ENCODE measurements around the gene SLC26A2. TPM values are rescaled to one million over a fixed set of nuclear protein-coding genes. Genes with fewer than 3 reads are reported as not detected.

SLC26A2 gene
- polyA plus RNA-seq, 1 experiment, result 9.7 TPM

- Histone ChIP-seq H3K27ac (ENCODE audit: low read depth, low read length) (no peak overlapping the region), H3K27me3 (ENCODE audit: control insufficient read depth, insufficient read depth, low read length) (no peaks in the 10 kb centered on the region), H3K9me3 (ENCODE audit: control insufficient read depth, insufficient read depth, low read length) (no peaks in the 10 kb centered on the region), H3K4me3 (ENCODE audit: low read depth, low read length) (no peak overlapping the region)
- TF ChIP-seq, protein P1, sequence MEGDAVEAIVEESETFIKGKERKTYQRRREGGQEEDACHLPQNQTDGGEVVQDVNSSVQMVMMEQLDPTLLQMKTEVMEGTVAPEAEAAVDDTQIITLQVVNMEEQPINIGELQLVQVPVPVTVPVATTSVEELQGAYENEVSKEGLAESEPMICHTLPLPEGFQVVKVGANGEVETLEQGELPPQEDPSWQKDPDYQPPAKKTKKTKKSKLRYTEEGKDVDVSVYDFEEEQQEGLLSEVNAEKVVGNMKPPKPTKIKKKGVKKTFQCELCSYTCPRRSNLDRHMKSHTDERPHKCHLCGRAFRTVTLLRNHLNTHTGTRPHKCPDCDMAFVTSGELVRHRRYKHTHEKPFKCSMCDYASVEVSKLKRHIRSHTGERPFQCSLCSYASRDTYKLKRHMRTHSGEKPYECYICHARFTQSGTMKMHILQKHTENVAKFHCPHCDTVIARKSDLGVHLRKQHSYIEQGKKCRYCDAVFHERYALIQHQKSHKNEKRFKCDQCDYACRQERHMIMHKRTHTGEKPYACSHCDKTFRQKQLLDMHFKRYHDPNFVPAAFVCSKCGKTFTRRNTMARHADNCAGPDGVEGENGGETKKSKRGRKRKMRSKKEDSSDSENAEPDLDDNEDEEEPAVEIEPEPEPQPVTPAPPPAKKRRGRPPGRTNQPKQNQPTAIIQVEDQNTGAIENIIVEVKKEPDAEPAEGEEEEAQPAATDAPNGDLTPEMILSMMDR (IDR thresholded peaks at IDR 0.05; ENCODE audit: low read depth, low read length), result no peak
- ChIA-PET CTCF (interaction anchor here (0.8 to 2.5 kb wide), 4 partner anchors 16 to 370 kb away, joined by 3 to 13 read pairs (median 7); no protein-coding TSS in a partner anchor), POLR2A (no interaction called here)
- no peak for DNase-seq (ENCODE audit: low read depth, low spot score)
These were observed 45.8 kb downstream of the SLC26A2 start for GRCh38 chr5:150006318-150006717.

DNA sequence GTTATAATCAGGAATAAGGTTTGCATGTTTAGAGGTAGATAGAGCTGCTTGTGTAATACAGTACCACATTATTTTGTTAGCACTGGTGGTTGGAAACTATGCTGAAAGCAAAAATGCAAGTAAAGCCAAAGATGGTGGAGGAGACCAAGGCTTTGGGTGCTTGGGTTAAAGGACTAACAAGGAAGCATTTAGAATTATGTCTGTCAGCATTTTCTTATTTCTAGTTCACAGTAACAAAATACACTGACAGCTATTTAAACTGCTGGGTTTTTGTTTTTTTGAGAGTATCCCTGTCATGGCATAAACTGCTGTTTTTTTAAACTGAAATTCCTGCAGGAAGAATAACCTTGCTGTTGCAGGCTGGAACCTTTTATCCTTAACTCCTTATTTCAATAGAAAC, 46.5 kb downstream of the SLC26A2 start:
- TF ChIP-seq, protein P1 (IDR thresholded peaks at IDR 0.05; ENCODE audit: low read depth, low read length), result no peak
- no peak overlapping the region for H3K4me3 ChIP-seq (ENCODE audit: low read depth, low read length)
- no peak for DNase-seq (ENCODE audit: low read depth, low spot score)
- no peaks in the 10 kb centered on the region for H3K9me3 ChIP-seq (ENCODE audit: control insufficient read depth, insufficient read depth, low read length)
- no peak overlapping the region for H3K27ac ChIP-seq (ENCODE audit: low read depth, low read length)
- no peaks in the 10 kb centered on the region for H3K27me3 ChIP-seq (ENCODE audit: control insufficient read depth, insufficient read depth, low read length)
- ChIA-PET CTCF (interaction anchor here (2.0 to 2.5 kb wide), 2 partner anchors 16 to 154 kb away, joined by 10 to 13 read pairs; no protein-coding TSS in a partner anchor), POLR2A (no interaction called here)

DNA sequence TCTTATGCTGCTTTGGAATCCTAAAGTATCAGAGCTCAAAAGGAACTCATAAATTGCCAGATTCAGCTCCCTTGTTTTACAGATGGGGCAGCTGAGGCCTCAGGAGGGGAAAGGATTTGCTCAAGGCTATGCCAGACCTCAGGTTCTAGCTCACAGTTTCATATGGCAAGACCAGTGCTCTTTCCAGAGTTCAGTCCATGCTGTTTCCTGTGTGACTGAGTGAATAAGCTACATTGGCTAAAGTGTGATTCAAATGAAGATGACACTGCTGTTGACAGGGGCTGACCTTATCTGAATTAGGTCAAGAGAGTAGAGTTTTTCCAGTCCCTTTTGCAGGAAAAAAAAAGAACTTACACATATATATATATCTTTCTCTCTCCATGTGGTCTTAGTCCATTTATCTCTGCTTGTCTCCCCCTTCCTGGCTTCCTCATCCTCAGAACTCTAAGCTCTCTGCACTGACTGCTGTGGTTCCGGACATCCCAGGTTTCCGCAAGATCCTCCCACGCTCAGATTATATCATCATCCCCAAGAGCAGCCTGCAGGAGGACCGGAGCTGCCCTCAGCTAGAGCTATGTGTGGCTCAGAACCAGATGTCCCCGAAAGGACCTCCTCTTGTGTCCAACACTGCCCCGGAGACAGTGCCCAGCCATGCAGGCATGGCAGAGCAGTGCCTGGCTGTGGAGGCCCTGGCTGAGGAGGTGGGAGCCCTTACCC, 49.3 kb downstream of the SLC26A2 start:
- DNase-seq (ENCODE audit: low read depth, low spot score), result no peak
- no peaks in the 10 kb centered on the region for H3K27me3 ChIP-seq (ENCODE audit: control insufficient read depth, insufficient read depth, low read length)
- H3K9me3 ChIP-seq (ENCODE audit: control insufficient read depth, insufficient read depth, low read length), result peaks cover 2% of the 10 kb centered on the region; the same call in 1 of the 2 replicates
- no peak overlapping the region for H3K4me3 ChIP-seq (ENCODE audit: low read depth, low read length)
- no peak overlapping the region for H3K27ac ChIP-seq (ENCODE audit: low read depth, low read length)
- POLR2A ChIA-PET, result no interaction called here
- TF ChIP-seq, protein P1 (IDR thresholded peaks at IDR 0.05; ENCODE audit: low read depth, low read length), result no peak
- CTCF ChIA-PET, result no interaction called here

- TF ChIP-seq, protein P1 (IDR thresholded peaks at IDR 0.05; ENCODE audit: low read depth, low read length), result no peak
These were observed 53.4 kb downstream of the SLC26A2 start for GRCh38 chr5:150013931-150014330.

DNA sequence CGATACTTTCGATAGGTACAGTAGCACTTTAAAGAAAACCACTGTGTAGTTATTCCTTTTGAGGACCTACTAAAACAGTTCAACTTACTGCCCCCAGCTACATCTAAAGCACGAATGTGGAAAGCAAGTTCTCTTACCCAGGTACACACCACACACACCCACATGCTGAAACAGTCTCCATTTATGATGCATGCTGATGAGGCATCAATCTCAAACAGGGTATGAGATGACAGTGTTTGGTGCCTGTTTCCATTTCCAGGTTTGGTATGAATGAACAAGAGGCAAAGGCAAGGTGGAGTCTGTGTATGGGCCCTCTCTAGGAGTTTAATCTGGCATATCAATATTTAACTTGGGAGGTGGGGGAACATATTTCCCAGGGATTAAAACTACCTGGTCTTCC, 53.9 kb downstream of the SLC26A2 start:
- ChIA-PET POLR2A (no interaction called here), CTCF (no interaction called here)
- peaks cover 14% of the 10 kb centered on the region for H3K9me3 ChIP-seq (ENCODE audit: control insufficient read depth, insufficient read depth, low read length)
- H3K27ac ChIP-seq (ENCODE audit: low read depth, low read length), result no peak overlapping the region
- DNase-seq (ENCODE audit: low read depth, low spot score), result no peak
- H3K27me3 ChIP-seq (ENCODE audit: control insufficient read depth, insufficient read depth, low read length), result no peaks in the 10 kb centered on the region
- H3K4me3 ChIP-seq (ENCODE audit: low read depth, low read length), result no peak overlapping the region
- TF ChIP-seq, protein P1 (IDR thresholded peaks at IDR 0.05; ENCODE audit: low read depth, low read length), result no peak

More at GRCh38 chr5:150013931-150014330, 53.4 kb downstream of the SLC26A2 start:
- no peak overlapping the region for H3K27ac ChIP-seq (ENCODE audit: low read depth, low read length)
- DNase-seq (ENCODE audit: low read depth, low spot score), result no peak
- peaks cover 14% of the 10 kb centered on the region for H3K9me3 ChIP-seq (ENCODE audit: control insufficient read depth, insufficient read depth, low read length)
- POLR2A ChIA-PET, result no interaction called here
- no peaks in the 10 kb centered on the region for H3K27me3 ChIP-seq (ENCODE audit: control insufficient read depth, insufficient read depth, low read length)
- CTCF ChIA-PET, result no interaction called here
- no peak overlapping the region for H3K4me3 ChIP-seq (ENCODE audit: low read depth, low read length)
